Measurements from ENCODE around the gene KCNK1. TPM values are rescaled to one million over a fixed set of nuclear protein-coding genes. Genes with fewer than 3 reads are reported as not detected.
"Not testable (repeated sequence)": the region's sequence is repeated elsewhere in the genome, so short reads cannot be mapped to it uniquely, and the experiment has no call there.

The KCNK1 gene
- total RNA-seq, 4 donors from 2014 or later = 0.20 to 0.49 TPM; not detected in 2

- Histone ChIP-seq H3K4me1 (no peaks in the 10 kb centered on the region), H3K36me3 (no peaks in the 10 kb centered on the region), H3K4me3 (no peak overlapping the region), H3K27ac (no peak overlapping the region), H3K9me3 (no peaks in the 10 kb centered on the region), H3K27me3 (no peaks in the 10 kb centered on the region)
- ATAC-seq = no peak
- no peak for TF ChIP-seq POLR2A (IDR thresholded peaks at IDR 0.05)
- no peak for TF ChIP-seq CTCF (IDR thresholded peaks at IDR 0.05 in 4 of 5, conservative IDR thresholded peaks at IDR 0.05 in 1 of 5)
- in situ Hi-C loops (cut with MboI; ENCODE audit: low sequenced_read_pairs in 4 of 4) (no loop called here), intact Hi-C loops (cut with DNase I; ENCODE audit: low total_unique reads) (no loop called here)
- DNase-seq = no peak
These were observed 51.8 kb downstream of the KCNK1 start for GRCh38 chr1:233665575-233666270.

DNA sequence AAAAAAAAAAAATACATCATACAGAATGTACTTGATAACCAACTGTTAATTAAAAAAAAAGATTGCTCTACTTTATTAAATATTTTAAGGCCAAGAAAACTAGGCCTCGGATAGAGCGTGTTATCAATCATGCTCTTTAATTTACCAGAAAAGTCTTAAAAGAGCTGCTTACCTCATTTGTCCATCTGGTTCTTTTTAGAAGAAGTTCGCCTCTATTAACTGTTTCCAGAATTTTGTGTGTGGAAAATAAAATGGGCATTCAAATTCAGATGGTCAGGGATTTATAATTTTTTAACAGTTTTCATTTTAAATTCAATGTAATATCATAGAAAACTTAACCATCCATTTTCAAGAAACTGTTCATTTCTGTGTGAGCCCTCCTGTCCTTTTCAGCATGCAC, 53.8 kb downstream of the KCNK1 start:
- no peak for DNase-seq
- in situ Hi-C loops (cut with MboI; ENCODE audit: low sequenced_read_pairs in 4 of 4) (no loop called here), intact Hi-C loops (cut with DNase I; ENCODE audit: low total_unique reads) (no loop called here)
- H3K27ac ChIP-seq = no peak overlapping the region
- no peak for ATAC-seq
- H3K9me3 ChIP-seq = no peaks in the 10 kb centered on the region
- no peak overlapping the region for H3K4me3 ChIP-seq
- no peaks in the 10 kb centered on the region for H3K27me3 ChIP-seq
- H3K4me1 ChIP-seq = no peaks in the 10 kb centered on the region
- no peaks in the 10 kb centered on the region for H3K36me3 ChIP-seq
- no peak for TF ChIP-seq CTCF (IDR thresholded peaks at IDR 0.05 in 4 of 5, conservative IDR thresholded peaks at IDR 0.05 in 1 of 5)
- TF ChIP-seq POLR2A (IDR thresholded peaks at IDR 0.05) = no peak

DNA sequence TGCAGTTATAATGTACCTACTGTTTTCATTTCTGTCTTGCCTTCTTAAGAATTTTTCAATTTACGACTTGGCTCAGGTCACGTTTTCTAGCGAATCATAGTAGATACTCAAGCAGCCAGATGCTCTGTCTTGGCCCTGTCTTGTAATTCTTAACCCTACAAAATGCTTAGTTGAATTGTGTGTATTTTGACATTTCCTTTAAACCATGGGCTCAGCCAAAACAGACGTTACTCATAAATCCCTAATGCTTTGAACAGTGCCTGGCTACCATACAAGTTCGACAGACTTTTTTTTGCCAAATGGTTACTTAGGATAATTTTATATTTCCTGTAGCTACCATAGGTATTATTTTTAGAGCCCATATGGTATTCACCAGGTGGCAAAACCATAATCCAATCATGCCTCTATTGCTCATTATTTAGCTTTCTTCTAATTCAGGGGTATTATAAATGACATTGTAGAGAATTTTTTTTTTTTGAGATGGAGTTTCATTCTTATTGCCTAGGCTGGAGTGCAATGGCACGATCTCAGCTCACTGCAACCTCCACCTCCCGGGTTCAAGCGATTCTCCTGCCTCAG, 54.3 kb downstream of the KCNK1 start:
- ATAC-seq (no peak), DNase-seq (no peak)
- TF ChIP-seq POLR2A (IDR thresholded peaks at IDR 0.05) (no peak), CTCF (IDR thresholded peaks at IDR 0.05 in 4 of 5, conservative IDR thresholded peaks at IDR 0.05 in 1 of 5) (no peak)
- H3K9me3 ChIP-seq = no peaks in the 10 kb centered on the region
- no peaks in the 10 kb centered on the region for H3K27me3 ChIP-seq
- H3K4me1 ChIP-seq = no peaks in the 10 kb centered on the region
- H3K27ac ChIP-seq = no peak overlapping the region
- no peaks in the 10 kb centered on the region for H3K36me3 ChIP-seq
- in situ Hi-C loops (cut with MboI; ENCODE audit: low sequenced_read_pairs in 4 of 4) = no loop called here
- intact Hi-C loops (cut with DNase I; ENCODE audit: low total_unique reads) = no loop called here
- no peak overlapping the region for H3K4me3 ChIP-seq

GRCh38 chr1:233668725-233669294, 54.9 kb downstream of the KCNK1 start:
- DNase-seq = no peak
- no peak for TF ChIP-seq CTCF (IDR thresholded peaks at IDR 0.05 in 4 of 5, conservative IDR thresholded peaks at IDR 0.05 in 1 of 5)
- H3K4me1 ChIP-seq = no peaks in the 10 kb centered on the region
- H3K9me3 ChIP-seq = no peaks in the 10 kb centered on the region
- no peaks in the 10 kb centered on the region for H3K36me3 ChIP-seq
- in situ Hi-C loops (cut with MboI; ENCODE audit: low sequenced_read_pairs in 4 of 4) (no loop called here), intact Hi-C loops (cut with DNase I; ENCODE audit: low total_unique reads) (no loop called here)
- no peak overlapping the region for H3K4me3 ChIP-seq
- no peak overlapping the region for H3K27ac ChIP-seq
- no peak for ATAC-seq
- H3K27me3 ChIP-seq = no peaks in the 10 kb centered on the region

DNA sequence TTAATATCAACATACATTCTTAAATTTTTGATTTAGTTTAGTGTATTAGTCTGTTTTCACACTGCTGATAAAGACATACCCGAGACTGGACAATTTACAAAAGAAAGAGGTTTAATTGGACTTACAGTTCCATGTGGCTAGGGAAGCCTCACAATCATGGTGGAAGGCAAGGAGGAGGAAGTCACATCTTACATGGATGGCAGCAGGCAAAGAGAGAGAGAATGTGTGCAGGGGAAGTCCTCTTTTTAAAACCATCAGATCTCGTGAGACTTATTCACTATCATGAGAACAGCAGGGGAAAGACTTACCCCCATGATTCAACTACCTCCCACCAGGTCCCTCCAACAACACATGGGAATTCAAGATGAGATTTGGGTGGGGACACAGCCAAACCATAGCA, 56.5 kb downstream of the KCNK1 start:
- ATAC-seq; H3K9me3 ChIP-seq; H3K27ac ChIP-seq; H3K36me3 ChIP-seq; intact Hi-C loops (cut with DNase I; ENCODE audit: low total_unique reads); DNase-seq; H3K27me3 ChIP-seq; H3K4me3 ChIP-seq; in situ Hi-C loops (cut with MboI; ENCODE audit: low sequenced_read_pairs in 4 of 4); H3K4me1 ChIP-seq: not testable (repeated sequence)
